Right hindlimb (tissue), 1 donor: Measurements from ENCODE around the gene EXD3.
"Not testable (repeated sequence)": the region's sequence is repeated elsewhere in the genome, so short reads cannot be mapped to it uniquely, and the experiment has no call there.

Experiments used
- DNase-seq: peaks from one replicate; pipeline ENCODE4 v3.0.0-alpha.2; 2018

The EXD3 gene

GRCh38 chr9:137458194-137459151, 35.5 kb upstream of the EXD3 start:
- peak; percentile 55 for DNase-seq

- peak; percentile 33 for DNase-seq
Observed at GRCh38 chr9:137457406-137458193, 34.6 kb upstream of the EXD3 start.

GRCh38 chr9:137456864-137457405, 34.0 kb upstream of the EXD3 start:
- peak; percentile 21 for DNase-seq

- DNase-seq, result peak; percentile 24
Observed at GRCh38 chr9:137456061-137456863, 33.3 kb upstream of the EXD3 start.

GRCh38 chr9:137455359-137455991, 32.5 kb upstream of the EXD3 start:
- peak; percentile 21 for DNase-seq

GRCh38 chr9:137454597-137455358, 31.8 kb upstream of the EXD3 start:
- DNase-seq, result peak; percentile 52

GRCh38 chr9:137454145-137454596, 31.2 kb upstream of the EXD3 start:
- peak; percentile 58 for DNase-seq

- DNase-seq, result peak; percentile 73
Observed at GRCh38 chr9:137453643-137454081, 30.7 kb upstream of the EXD3 start.

- peak; percentile 27 for DNase-seq
Observed at GRCh38 chr9:137452761-137453642, 30.0 kb upstream of the EXD3 start.

- peak; percentile 18 for DNase-seq
Observed at GRCh38 chr9:137452006-137452760, 29.2 kb upstream of the EXD3 start.

GRCh38 chr9:137451264-137452005, 28.5 kb upstream of the EXD3 start:
- not testable (repeated sequence) for DNase-seq

- DNase-seq, result peak; percentile 13
Observed at GRCh38 chr9:137450539-137451222, 27.7 kb upstream of the EXD3 start.

GRCh38 chr9:137449931-137450538, 27.1 kb upstream of the EXD3 start:
- DNase-seq, result peak; percentile 16

GRCh38 chr9:137449081-137449844, 26.3 kb upstream of the EXD3 start:
- DNase-seq, result no peak

GRCh38 chr9:137448602-137448962, 25.6 kb upstream of the EXD3 start:
- DNase-seq, result no peak
